Measurements from ENCODE around the gene FSTL5. TPM values are rescaled to one million over a fixed set of nuclear protein-coding genes. Genes with fewer than 3 reads are reported as not detected.
"Not testable (repeated sequence)": the region's sequence is repeated elsewhere in the genome, so short reads cannot be mapped to it uniquely, and the experiment has no call there.

FSTL5 gene
- total RNA-seq = not detected in 2 replicates

- peak; percentile 26 for DNase-seq (ENCODE audit: low spot score)
- Mint-ChIP-seq H3K27ac (no peak within 1 kb of the TSS), H3K4me3 (ENCODE audit: low read depth) (peak within 1 kb of the TSS; percentile 71), H3K27me3 (ENCODE audit: low read depth) (peaks cover 2% of the 10 kb centered on the region), H3K36me3 (ENCODE audit: low read depth) (no peaks in the 10 kb centered on the region), H3K9me3 (no peaks in the 10 kb centered on the region), H3K4me1 (ENCODE audit: low read depth) (peaks cover 2% of the 10 kb centered on the region)
- intact Hi-C loops (cut with micrococcal nuclease) = no loop called here
Measured at GRCh38 chr4:162163892-162164759, at the start of gene FSTL5. Gene FSTL5, minus strand, starts transcription at chr4:162164000. Its CDS starts 52,604 bp downstream, at chr4:162111396.

GRCh38 chr4:162209706-162210105 lies 45.9 kb upstream of the FSTL5 start:
- H3K4me1 Mint-ChIP-seq (ENCODE audit: low read depth) = no peaks in the 10 kb centered on the region
- no peak overlapping the region for H3K27ac Mint-ChIP-seq
- intact Hi-C loops (cut with micrococcal nuclease) = no loop called here
- no peaks in the 10 kb centered on the region for H3K36me3 Mint-ChIP-seq (ENCODE audit: low read depth)
- no peak for DNase-seq (ENCODE audit: low spot score)
- peaks cover 4% of the 10 kb centered on the region for H3K9me3 Mint-ChIP-seq
- H3K27me3 Mint-ChIP-seq (ENCODE audit: low read depth) = no peaks in the 10 kb centered on the region
- no peak overlapping the region for H3K4me3 Mint-ChIP-seq (ENCODE audit: low read depth)

- H3K27ac Mint-ChIP-seq; H3K36me3 Mint-ChIP-seq (ENCODE audit: low read depth); H3K9me3 Mint-ChIP-seq; H3K4me3 Mint-ChIP-seq (ENCODE audit: low read depth); H3K27me3 Mint-ChIP-seq (ENCODE audit: low read depth); intact Hi-C loops (cut with micrococcal nuclease); DNase-seq (ENCODE audit: low spot score); H3K4me1 Mint-ChIP-seq (ENCODE audit: low read depth): not testable (repeated sequence)
Measured at GRCh38 chr4:162203478-162203877, 39.7 kb upstream of the FSTL5 start.

GRCh38 chr4:162201673-162202072 lies 37.9 kb upstream of the FSTL5 start:
- Mint-ChIP-seq H3K27me3 (ENCODE audit: low read depth) (no peaks in the 10 kb centered on the region), H3K36me3 (ENCODE audit: low read depth) (no peaks in the 10 kb centered on the region), H3K9me3 (peaks cover 10% of the 10 kb centered on the region), H3K27ac (no peak overlapping the region), H3K4me3 (ENCODE audit: low read depth) (no peak overlapping the region), H3K4me1 (ENCODE audit: low read depth) (no peaks in the 10 kb centered on the region)
- intact Hi-C loops (cut with micrococcal nuclease) = no loop called here
- no peak for DNase-seq (ENCODE audit: low spot score)

- H3K4me3 Mint-ChIP-seq (ENCODE audit: low read depth) = no peak overlapping the region
- no peaks in the 10 kb centered on the region for H3K36me3 Mint-ChIP-seq (ENCODE audit: low read depth)
- no peaks in the 10 kb centered on the region for H3K4me1 Mint-ChIP-seq (ENCODE audit: low read depth)
- no peak overlapping the region for H3K27ac Mint-ChIP-seq
- H3K9me3 Mint-ChIP-seq = no peaks in the 10 kb centered on the region
- H3K27me3 Mint-ChIP-seq (ENCODE audit: low read depth) = no peaks in the 10 kb centered on the region
- no peak for DNase-seq (ENCODE audit: low spot score)
- intact Hi-C loops (cut with micrococcal nuclease) = no loop called here
Measured at GRCh38 chr4:162170509-162170908, 6.7 kb upstream of the FSTL5 start.

- Mint-ChIP-seq H3K36me3 (ENCODE audit: low read depth) (no peaks in the 10 kb centered on the region), H3K4me1 (ENCODE audit: low read depth) (peaks cover 2% of the 10 kb centered on the region), H3K27ac (no peak overlapping the region), H3K9me3 (no peaks in the 10 kb centered on the region), H3K27me3 (ENCODE audit: low read depth) (peaks cover 2% of the 10 kb centered on the region), H3K4me3 (ENCODE audit: low read depth) (no peak overlapping the region)
- no peak for DNase-seq (ENCODE audit: low spot score)
- intact Hi-C loops (cut with micrococcal nuclease) = no loop called here
Measured at GRCh38 chr4:162164906-162165510, 1.2 kb upstream of the FSTL5 start.

GRCh38 chr4:162162672-162163071 lies 1.1 kb downstream of the FSTL5 start:
- Mint-ChIP-seq H3K4me3 (ENCODE audit: low read depth) (no peak overlapping the region), H3K4me1 (ENCODE audit: low read depth) (peaks cover 2% of the 10 kb centered on the region), H3K27ac (no peak overlapping the region), H3K9me3 (no peaks in the 10 kb centered on the region), H3K36me3 (ENCODE audit: low read depth) (no peaks in the 10 kb centered on the region), H3K27me3 (ENCODE audit: low read depth) (peaks cover 2% of the 10 kb centered on the region)
- DNase-seq (ENCODE audit: low spot score) = no peak
- intact Hi-C loops (cut with micrococcal nuclease) = no loop called here

- intact Hi-C loops (cut with micrococcal nuclease) = no loop called here
Measured at GRCh38 chr4:162157241-162157640, 6.6 kb downstream of the FSTL5 start.

GRCh38 chr4:162154862-162155540 lies 8.8 kb downstream of the FSTL5 start:
- H3K27ac Mint-ChIP-seq = no peak overlapping the region
- intact Hi-C loops (cut with micrococcal nuclease) = no loop called here
- H3K4me3 Mint-ChIP-seq (ENCODE audit: low read depth) = no peak overlapping the region
- H3K9me3 Mint-ChIP-seq = no peaks in the 10 kb centered on the region
- no peaks in the 10 kb centered on the region for H3K36me3 Mint-ChIP-seq (ENCODE audit: low read depth)
- H3K4me1 Mint-ChIP-seq (ENCODE audit: low read depth) = no peaks in the 10 kb centered on the region
- no peak for DNase-seq (ENCODE audit: low spot score)
- H3K27me3 Mint-ChIP-seq (ENCODE audit: low read depth) = no peaks in the 10 kb centered on the region

More at GRCh38 chr4:162157241-162157640, 6.6 kb downstream of the FSTL5 start:
- Mint-ChIP-seq H3K4me3 (ENCODE audit: low read depth) (no peak overlapping the region), H3K4me1 (ENCODE audit: low read depth) (no peaks in the 10 kb centered on the region), H3K36me3 (ENCODE audit: low read depth) (no peaks in the 10 kb centered on the region), H3K27me3 (ENCODE audit: low read depth) (no peaks in the 10 kb centered on the region), H3K9me3 (no peaks in the 10 kb centered on the region), H3K27ac (no peak overlapping the region)
- DNase-seq (ENCODE audit: low spot score) = no peak

GRCh38 chr4:162151850-162152249 lies 11.9 kb downstream of the FSTL5 start:
- intact Hi-C loops (cut with micrococcal nuclease) = no loop called here
- Mint-ChIP-seq H3K36me3 (ENCODE audit: low read depth) (no peaks in the 10 kb centered on the region), H3K27me3 (ENCODE audit: low read depth) (no peaks in the 10 kb centered on the region), H3K4me1 (ENCODE audit: low read depth) (no peaks in the 10 kb centered on the region), H3K4me3 (ENCODE audit: low read depth) (no peak overlapping the region), H3K27ac (no peak overlapping the region), H3K9me3 (no peaks in the 10 kb centered on the region)
- DNase-seq (ENCODE audit: low spot score) = no peak

GRCh38 chr4:162151386-162151785 lies 12.4 kb downstream of the FSTL5 start:
- Mint-ChIP-seq H3K36me3 (ENCODE audit: low read depth) (no peaks in the 10 kb centered on the region), H3K27me3 (ENCODE audit: low read depth) (no peaks in the 10 kb centered on the region), H3K4me3 (ENCODE audit: low read depth) (no peak overlapping the region), H3K9me3 (no peaks in the 10 kb centered on the region), H3K4me1 (ENCODE audit: low read depth) (no peaks in the 10 kb centered on the region), H3K27ac (no peak overlapping the region)
- intact Hi-C loops (cut with micrococcal nuclease) = no loop called here
- no peak for DNase-seq (ENCODE audit: low spot score)

- intact Hi-C loops (cut with micrococcal nuclease) = no loop called here
Measured at GRCh38 chr4:162149644-162150043, 14.2 kb downstream of the FSTL5 start.

More at GRCh38 chr4:162149644-162150043, 14.2 kb downstream of the FSTL5 start:
- Mint-ChIP-seq H3K9me3 (no peaks in the 10 kb centered on the region), H3K4me1 (ENCODE audit: low read depth) (no peaks in the 10 kb centered on the region), H3K27me3 (ENCODE audit: low read depth) (no peaks in the 10 kb centered on the region), H3K36me3 (ENCODE audit: low read depth) (no peaks in the 10 kb centered on the region), H3K27ac (no peak overlapping the region), H3K4me3 (ENCODE audit: low read depth) (no peak overlapping the region)
- no peak for DNase-seq (ENCODE audit: low spot score)
